K562 (cell line): ENCODE data around the gene HADHA. TPM values are rescaled to one million over a fixed set of nuclear protein-coding genes. Genes with fewer than 3 reads are reported as not detected.

Experiments
- ARID1B ChIP-seq: fragments of 450-650 bp; IDR thresholded peaks from 2 replicates; pipeline ENCODE4 v1.6.1; 2016; ENCODE audit warnings: antibody characterized with exemption, mild to moderate bottlenecking, inconsistent platforms
- BRD9 ChIP-seq: fragments of 450-650 bp; IDR thresholded peaks from 2 replicates; pipeline ENCODE4 v1.6.1; 2018; ENCODE audit warnings: low read depth; ENCODE audit not compliant: partially characterized antibody
- CBX8 ChIP-seq: fragments of 200-600 bp; sonication (generic); IDR thresholded peaks from 2 replicates; pipeline ENCODE4 v1.6.1; 2012; ENCODE audit warnings: borderline replicate concordance, mixed run types, low read depth, mild to moderate bottlenecking, moderate library complexity, mixed read lengths, low read length, control low read depth, inconsistent platforms; ENCODE audit not compliant: poor library complexity, severe bottlenecking; ENCODE audit errors: extremely low read depth
- CHD1 ChIP-seq: fragments of 200-600 bp; sonication (generic); IDR thresholded peaks from one replicate; pipeline ENCODE4 v1.6.1; 2012; ENCODE audit warnings: mild to moderate bottlenecking, moderate library complexity, low read length, inconsistent platforms
- ELF2 ChIP-seq: fragments of 250-450 bp; sonication (Bioruptor Pico); IDR thresholded peaks from 2 replicates; pipeline ENCODE4 v1.5.0; 2021; ENCODE audit warnings: mild to moderate bottlenecking
- GATA2 ChIP-seq: sonication (generic); formaldehyde crosslinking; IDR thresholded peaks from 2 replicates; pipeline ENCODE4 v1.4.0; 2020; ENCODE audit warnings: mild to moderate bottlenecking, missing genetic modification reagents
- MCM3 ChIP-seq: fragments of 450-650 bp; IDR thresholded peaks from 2 replicates; pipeline ENCODE4 v1.6.1; 2016
- NONO ChIP-seq, 2 experiments: fragments of 200-400 bp in 1 of 2; fragments of 450-650 bp in 1 of 2; formaldehyde crosslinking in 1 of 2; IDR thresholded peaks; 2 replicates each; pipeline ENCODE4 v1.6.1; 2017; ENCODE audit warnings: low read depth in 2 of 2, mild to moderate bottlenecking in 2 of 2, moderate library complexity in 2 of 2, low read length in 1 of 2
- RB1 ChIP-seq: fragments of 450-650 bp; IDR thresholded peaks from 2 replicates; pipeline ENCODE4 v1.6.1; 2017; ENCODE audit warnings: low read depth, mild to moderate bottlenecking
- REST ChIP-seq, 2 experiments: fragments of 450-650 bp; formaldehyde crosslinking in 1 of 2; IDR thresholded peaks; 2 replicates each; pipeline versions ENCODE4 v1.4.0 to v1.6.1; 2014 to 2020; ENCODE audit warnings: mild to moderate bottlenecking in 2 of 2, borderline replicate concordance in 1 of 2, low read depth in 1 of 2
- SPI1 ChIP-seq: IDR thresholded peaks from 2 replicates; pipeline ENCODE4 v1.6.1; 2011; ENCODE audit warnings: low read depth, low read length, control low read depth, borderline replicate concordance
- SREBF1 ChIP-seq: fragments of 150-350 bp; IDR thresholded peaks from 2 replicates; pipeline ENCODE4 v1.6.1; 2014; ENCODE audit warnings: antibody characterized with exemption, low read depth, low read length, borderline replicate concordance
- SRSF3 ChIP-seq: fragments of 200-400 bp; formaldehyde crosslinking; IDR thresholded peaks from 2 replicates; pipeline ENCODE4 v1.6.1; 2016; ENCODE audit warnings: mild to moderate bottlenecking, low read length, moderate library complexity; ENCODE audit not compliant: insufficient read depth
- TGIF2 ChIP-seq: sonication (generic); formaldehyde crosslinking; IDR thresholded peaks from 2 replicates; pipeline ENCODE4 v1.8.1; 2022; ENCODE audit warnings: mild to moderate bottlenecking, missing genetic modification reagents, moderate library complexity
- ZNF140 ChIP-seq: fragments of 250-450 bp; sonication (Bioruptor Pico); IDR thresholded peaks from 2 replicates; pipeline ENCODE4 v1.8.0; 2021; ENCODE audit warnings: moderate library complexity, mild to moderate bottlenecking, inconsistent platforms
- ZNF445 ChIP-seq: fragments of 250-450 bp; sonication (Bioruptor Pico); IDR thresholded peaks from 2 replicates; pipeline ENCODE4 v1.4.0; 2020; ENCODE audit warnings: low read depth, mild to moderate bottlenecking, moderate library complexity
- polyA plus RNA-seq, 8 experiments: library from polyadenylated mRNA; depleted of rRNA in 4 of 8; stranded (reverse) in 5 of 8; unstranded in 3 of 8; fragments of >200 nt; fragmentation: Nextera tagmentation in 2 of 8; fragmentation: Illumina TruSeq in 1 of 8; extraction: Ambion mirVana in 2 of 8; extraction: Trizol in 1 of 8; gene quantifications; 2 replicates each; pipeline versions ENCODE4 v1.2.1 to v1.2.3, GENCODE V29; 2011 to 2014; ENCODE audit warnings: inconsistent platforms in 1 of 8, missing spikeins in 1 of 8
- total RNA-seq, 7 experiments: library from RNA; depleted of rRNA in 6 of 7; stranded (reverse); fragments of >200 nt in 6 of 7; fragmentation: Illumina TruSeq in 2 of 7; extraction: Trizol in 2 of 7; gene quantifications; 2 replicates each; pipeline versions ENCODE4 v1.2.1 to v1.2.3, GENCODE V29; 2011 to 2021; ENCODE audit warnings: low replicate concordance in 1 of 7
- TF ChIP-seq, protein P1 (sequence below): sonication (generic); formaldehyde crosslinking; IDR thresholded peaks from 2 replicates; pipeline ENCODE4 v1.9.0; 2022; ENCODE audit warnings: mild to moderate bottlenecking, missing genetic modification reagents

HADHA gene
- total and polyA plus RNA-seq, 9 of the 15 experiments (the other 6 are each of a cell fraction or from before 2014, with no cell fraction given), result 145 to 326 (median 202) TPM

DNA sequence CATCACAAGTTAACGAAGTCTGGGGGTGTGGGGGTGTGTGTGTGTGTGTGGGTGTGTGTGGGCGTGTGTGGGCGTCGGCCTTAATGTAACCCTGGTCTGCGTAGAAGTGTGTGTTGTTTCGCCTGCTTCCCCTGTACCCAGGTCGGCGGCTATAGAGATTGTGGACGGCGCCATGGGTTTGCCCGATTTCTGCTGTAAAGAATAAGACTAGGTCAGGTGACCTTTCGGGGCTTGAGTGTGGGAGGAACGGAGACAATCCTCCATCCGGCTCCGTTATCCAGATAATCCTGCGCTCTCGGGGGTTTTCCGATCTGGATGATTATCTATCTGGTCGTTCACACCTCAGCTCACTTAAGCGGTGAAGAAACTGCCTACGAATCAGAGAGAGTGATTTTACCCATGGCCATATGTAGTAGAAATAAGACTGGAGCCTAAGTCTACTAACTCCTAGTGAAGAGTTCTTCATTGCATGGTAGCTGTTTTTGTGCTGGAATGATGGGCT is 850 bp upstream of the HADHA start (continued):
- no peak for TF ChIP-seq MCM3
- TF ChIP-seq BRD9, result peak; percentile 62
- TF ChIP-seq SPI1, result no peak
- no peak for TF ChIP-seq ZNF445 (CRISPR knock-in tag)
- TF ChIP-seq SRSF3, result no peak
- TF ChIP-seq, protein P1, sequence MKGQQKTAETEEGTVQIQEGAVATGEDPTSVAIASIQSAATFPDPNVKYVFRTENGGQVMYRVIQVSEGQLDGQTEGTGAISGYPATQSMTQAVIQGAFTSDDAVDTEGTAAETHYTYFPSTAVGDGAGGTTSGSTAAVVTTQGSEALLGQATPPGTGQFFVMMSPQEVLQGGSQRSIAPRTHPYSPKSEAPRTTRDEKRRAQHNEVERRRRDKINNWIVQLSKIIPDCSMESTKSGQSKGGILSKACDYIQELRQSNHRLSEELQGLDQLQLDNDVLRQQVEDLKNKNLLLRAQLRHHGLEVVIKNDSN (CRISPR knock-in tag), result peak; percentile 62
- TF ChIP-seq CBX8, result no peak
- no peak for TF ChIP-seq ELF2 (CRISPR knock-in tag)
- TF ChIP-seq CHD1, result peak; percentile 17
- no peak for TF ChIP-seq ZNF140
- 0 out of 2 replicates have a peak, but pooled peaks have one; percentile 22 for TF ChIP-seq RB1
- peak; percentile 57; the same call in 1 of the 2 replicates for TF ChIP-seq ARID1B
- no peak for TF ChIP-seq NONO (IDR thresholded peaks at IDR 0.05; ENCODE audit: low read depth in 2 of 2, low read length in 1 of 2)
- no peak; the same call in 1 of the 2 replicates for TF ChIP-seq REST (IDR thresholded peaks at IDR 0.05; ENCODE audit: borderline replicate concordance)
- TF ChIP-seq REST (CRISPR knock-in tag; IDR thresholded peaks at IDR 0.05; ENCODE audit: low read depth), result no peak
- no peak for TF ChIP-seq SREBF1
- TF ChIP-seq GATA2 (CRISPR knock-in tag), result 0 out of 2 replicates have a peak, but pooled peaks have one; percentile 28
- TF ChIP-seq TGIF2 (CRISPR knock-in tag), result no peak
